Thyroid gland (tissue), 4 donors: ENCODE data around the gene PRG3. TPM values are rescaled to one million over a fixed set of nuclear protein-coding genes. Genes with fewer than 3 reads are reported as not detected.

Experiments used
- DNase-seq, 2 donors: peaks; one replicate each; pipeline ENCODE4 v3.0.0-alpha.2; 2019
- H3K27ac ChIP-seq, 3 donors: fragments of 200-600 bp; sonication (generic); 1 replicate in 2 of 3; 2 replicates in 1 of 3; pipeline ENCODE4 v1.5.1; 2016 to 2019; ENCODE audit warnings: mild to moderate bottlenecking in 1 of 3, moderate library complexity in 1 of 3
- H3K27me3 ChIP-seq: fragments of 200-600 bp; sonication (generic); one replicate; pipeline ENCODE4 v1.5.1; 2019
- H3K36me3 ChIP-seq, 2 donors: fragments of 200-600 bp; sonication (generic); one replicate each; pipeline ENCODE4 v1.5.1; 2016 to 2019
- H3K4me1 ChIP-seq, 2 donors: fragments of 200-600 bp; sonication (generic); one replicate each; pipeline ENCODE4 v1.5.1; 2017 to 2019
- H3K4me3 ChIP-seq, 3 donors: fragments of 200-600 bp; sonication (generic); replicated peaks in 1 of 3; 1 replicate in 2 of 3; 2 replicates in 1 of 3; pipeline ENCODE4 v1.5.1; 2016; ENCODE audit warnings: mild to moderate bottlenecking in 1 of 3
- H3K9me3 ChIP-seq: fragments of 200-600 bp; sonication (generic); one replicate; pipeline ENCODE4 v1.5.1; 2017
- CTCF ChIP-seq, 6 experiments: fragments of 200-600 bp in 3 of 6; fragments of 450-650 bp in 3 of 6; sonication (generic) in 3 of 6; IDR thresholded peaks; one replicate each; pipeline ENCODE4 v1.5.1; 2016 to 2019; ENCODE audit warnings: antibody characterized with exemption in 6 of 6, mild to moderate bottlenecking in 2 of 6, inconsistent platforms in 1 of 6, moderate library complexity in 1 of 6
- POLR2A ChIP-seq, 2 donors: fragments of 450-650 bp; IDR thresholded peaks; one replicate each; pipeline ENCODE4 v1.6.1; 2017; ENCODE audit warnings: antibody characterized with exemption in 2 of 2, mild to moderate bottlenecking in 2 of 2, moderate library complexity in 1 of 2
- WGBS, 2 donors: methylation state at CpG; one replicate each; pipeline ENCODE4 v1.1.5; 2017; 5-methylcytosine and 5-hydroxymethylcytosine counted together
- intact Hi-C: fragments of 100-400 bp; cut with DNase I; formaldehyde crosslinking; loops from one replicate; pipeline ENCODE4 v1.15.1; 2023
- total RNA-seq, 4 donors: library from RNA; depleted of rRNA; stranded (reverse); fragments of >200 nt; gene quantifications; one replicate each; pipeline ENCODE4 v1.2.3, GENCODE V29; 2016

PRG3 gene
- total RNA-seq, 4 donors from 2014 or later: not detected

- no peak for TF ChIP-seq CTCF (IDR thresholded peaks at IDR 0.05)
- TF ChIP-seq POLR2A (IDR thresholded peaks at IDR 0.05): no peak
- H3K36me3 ChIP-seq: no peaks in the 10 kb centered on the region
- H3K27me3 ChIP-seq: no peaks in the 10 kb centered on the region
- H3K9me3 ChIP-seq: no peaks in the 10 kb centered on the region
- peak overlapping the region in 2 of 3 donors; percentile 8 to 42 for H3K4me3 ChIP-seq
- H3K4me1 ChIP-seq: peaks cover 71 to 92% of the 10 kb centered on the region in 2 donors
- peak overlapping the region; percentile 99 to 100 (median 99) for H3K27ac ChIP-seq
- intact Hi-C loops: no loop called here
- WGBS, 2 donors: 24 to 43% methylated on average over 13 to 16 of the region's 16 CpGs
- DNase-seq: no peak
These were observed 45.5 kb upstream of the PRG3 start for GRCh38 chr11:57426439-57426928.

- no peaks in the 10 kb centered on the region for H3K27me3 ChIP-seq
- peak; percentile 96 for DNase-seq
- peaks cover 66 to 86% of the 10 kb centered on the region in 2 donors for H3K4me1 ChIP-seq
- no peaks in the 10 kb centered on the region for H3K36me3 ChIP-seq
- peak overlapping the region; percentile 99 to 100 (median 99) for H3K27ac ChIP-seq
- TF ChIP-seq POLR2A (IDR thresholded peaks at IDR 0.05) (peak in 1 of 2 donors; percentile 59), CTCF (IDR thresholded peaks at IDR 0.05) (peak in 1 of 6 experiments; percentile 17)
- intact Hi-C loops: no loop called here
- peak overlapping the region in 1 of 3 donors; percentile 42 for H3K4me3 ChIP-seq
- no peaks in the 10 kb centered on the region for H3K9me3 ChIP-seq
- WGBS, 2 donors: 13 to 19% methylated on average over 14 to 15 of the region's 15 CpGs
These were observed 44.9 kb upstream of the PRG3 start for GRCh38 chr11:57425565-57426438.

- intact Hi-C loops: no loop called here
These were observed 44.0 kb upstream of the PRG3 start for GRCh38 chr11:57424792-57425564.

GRCh38 chr11:57424137-57424791 is 43.3 kb upstream of the PRG3 start:
- 83 to 86% methylated on average over 9 of the region's 9 CpGs for WGBS, 2 donors
- Histone ChIP-seq H3K9me3 (no peaks in the 10 kb centered on the region), H3K27ac (peak overlapping the region; percentile 99 to 100 (median 99)), H3K4me3 (peak overlapping the region in 1 of 3 donors; percentile 42), H3K36me3 (no peaks in the 10 kb centered on the region), H3K4me1 (peaks cover 55 to 81% of the 10 kb centered on the region in 2 donors), H3K27me3 (no peaks in the 10 kb centered on the region)
- intact Hi-C loops: no loop called here
- no peak for TF ChIP-seq POLR2A (IDR thresholded peaks at IDR 0.05)
- TF ChIP-seq CTCF (IDR thresholded peaks at IDR 0.05): no peak
- no peak for DNase-seq

More at GRCh38 chr11:57424792-57425564, 44.0 kb upstream of the PRG3 start:
- peak in 1 of 2 donors; percentile 15 for TF ChIP-seq POLR2A (IDR thresholded peaks at IDR 0.05)
- no peak for TF ChIP-seq CTCF (IDR thresholded peaks at IDR 0.05)
- H3K36me3 ChIP-seq: no peaks in the 10 kb centered on the region
- H3K4me3 ChIP-seq: peak overlapping the region in 1 of 3 donors; percentile 42
- no peaks in the 10 kb centered on the region for H3K9me3 ChIP-seq
- peak; percentile 53 to 56 for DNase-seq
- peak overlapping the region; percentile 99 to 100 (median 99) for H3K27ac ChIP-seq
- H3K27me3 ChIP-seq: no peaks in the 10 kb centered on the region
- peaks cover 58 to 79% of the 10 kb centered on the region in 2 donors for H3K4me1 ChIP-seq
- WGBS, 2 donors: 34 to 63% methylated on average over 13 to 15 of the region's 15 CpGs
